Measurements from ENCODE around the gene KDELR1. TPM values are rescaled to one million over a fixed set of nuclear protein-coding genes. Genes with fewer than 3 reads are reported as not detected.

The KDELR1 gene
- total and polyA plus RNA-seq, 2 of the 13 experiments (the other 11 are each of a cell fraction or from before 2014, with no cell fraction given) = 134 to 185 TPM

DNA sequence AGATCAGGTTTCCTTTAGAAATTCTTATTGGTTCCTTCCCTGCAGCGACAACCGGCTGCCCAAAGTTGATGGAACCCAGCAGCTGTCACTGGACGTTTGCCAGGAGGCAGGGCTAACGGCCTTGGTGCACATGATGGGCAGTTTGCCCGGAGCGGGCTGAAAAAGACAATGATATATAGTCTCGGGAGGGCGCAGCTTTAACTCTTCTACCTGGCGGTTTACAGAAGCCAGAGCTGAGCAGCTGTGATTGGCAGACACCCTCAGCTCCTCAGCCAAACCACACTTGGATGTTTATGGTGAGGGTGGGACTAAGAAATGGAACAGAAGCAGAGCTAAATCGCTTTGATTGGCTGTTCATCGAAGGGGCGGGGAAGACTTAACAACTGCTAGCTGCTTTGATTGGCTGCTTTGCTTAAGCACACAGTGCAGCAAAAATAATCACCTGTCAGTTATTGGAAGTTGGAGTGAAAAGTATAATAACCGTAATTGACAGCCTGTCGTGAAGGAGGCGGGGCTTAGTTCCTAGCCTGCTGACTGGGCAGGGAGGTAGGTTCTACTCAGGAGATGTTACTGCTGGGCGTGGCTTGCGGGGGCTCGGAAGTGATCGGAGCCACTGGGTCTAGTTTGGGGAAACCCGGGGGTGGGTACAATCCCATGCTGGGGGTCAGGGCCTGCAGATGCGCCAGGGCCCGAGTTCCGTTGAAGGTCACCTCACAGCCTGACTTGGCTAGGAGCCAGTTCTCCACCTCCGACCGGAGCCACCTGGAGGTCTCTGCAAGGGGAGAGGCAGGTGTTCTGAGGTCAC lies 58.5 kb downstream of the KDELR1 start (continued):
- TF ChIP-seq ZNF501 (CRISPR knock-in tag; IDR thresholded peaks at IDR 0.05) (peak; percentile 74; the same call in 1 of the 2 replicates), ZSCAN21 (CRISPR knock-in tag; IDR thresholded peaks at IDR 0.05; ENCODE audit: borderline replicate concordance) (0 out of 2 replicates have a peak, but pooled peaks have one; percentile 27), CREB1 (IDR thresholded peaks at IDR 0.05) (no peak), CREB1 (CRISPR knock-in tag; IDR thresholded peaks at IDR 0.05) (peak; percentile 51; the same call in 1 of the 2 replicates), ELF1 (CRISPR knock-in tag; IDR thresholded peaks at IDR 0.05) (0 out of 2 replicates have a peak, but pooled peaks have one; percentile 17), HNRNPH1 (optimal IDR thresholded peaks at IDR 0.05; ENCODE audit: low read depth, low read length) (no peak), JARID2 (CRISPR knock-in tag; IDR thresholded peaks at IDR 0.05; ENCODE audit: insufficient replicate concordance) (peak; percentile 18), SMC3 (IDR thresholded peaks at IDR 0.05; ENCODE audit: low read length) (no peak), SOX6 (IDR thresholded peaks at IDR 0.05) (no peak), SOX6 (CRISPR knock-in tag; IDR thresholded peaks at IDR 0.05) (peak; percentile 10; the same call in 1 of the 2 replicates), POLR2G (IDR thresholded peaks at IDR 0.05; ENCODE audit: low read depth, low read length) (peak; percentile 56; the same call in 1 of the 2 replicates), ZFY (CRISPR knock-in tag; IDR thresholded peaks at IDR 0.05) (0 out of 2 replicates have a peak, but pooled peaks have one; percentile 49), BORCS8-MEF2B (CRISPR knock-in tag; IDR thresholded peaks at IDR 0.05) (0 out of 2 replicates have a peak, but pooled peaks have one; percentile 32), YEATS2 (CRISPR knock-in tag; IDR thresholded peaks at IDR 0.05; ENCODE audit: borderline replicate concordance) (peak; percentile 35; the same call in 1 of the 2 replicates), CCDC6 (CRISPR knock-in tag; IDR thresholded peaks at IDR 0.05) (0 out of 2 replicates have a peak, but pooled peaks have one; percentile 25), SRSF1 (optimal IDR thresholded peaks at IDR 0.05; ENCODE audit: low read depth, low read length) (no peak), SRF (IDR thresholded peaks at IDR 0.05; ENCODE audit: low read depth, low read length) (0 out of 2 replicates have a peak, but pooled peaks have one; percentile 3), TBX2 (CRISPR knock-in tag; IDR thresholded peaks at IDR 0.05; ENCODE audit: borderline replicate concordance) (peak; percentile 27; the same call in 1 of the 2 replicates)
- TF ChIP-seq, protein P1, sequence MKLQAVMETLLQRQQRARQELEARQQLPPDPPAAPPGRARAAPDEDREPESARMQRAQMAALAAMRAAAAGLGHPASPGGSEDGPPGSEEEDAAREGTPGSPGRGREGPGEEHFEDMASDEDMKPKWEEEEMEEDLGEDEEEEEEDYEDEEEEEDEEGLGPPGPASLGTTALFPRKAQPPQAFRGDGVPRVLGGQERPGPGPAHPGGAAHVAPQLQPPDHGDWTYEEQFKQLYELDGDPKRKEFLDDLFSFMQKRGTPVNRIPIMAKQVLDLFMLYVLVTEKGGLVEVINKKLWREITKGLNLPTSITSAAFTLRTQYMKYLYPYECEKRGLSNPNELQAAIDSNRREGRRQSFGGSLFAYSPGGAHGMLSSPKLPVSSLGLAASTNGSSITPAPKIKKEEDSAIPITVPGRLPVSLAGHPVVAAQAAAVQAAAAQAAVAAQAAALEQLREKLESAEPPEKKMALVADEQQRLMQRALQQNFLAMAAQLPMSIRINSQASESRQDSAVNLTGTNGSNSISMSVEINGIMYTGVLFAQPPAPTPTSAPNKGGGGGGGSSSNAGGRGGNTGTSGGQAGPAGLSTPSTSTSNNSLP (IDR thresholded peaks at IDR 0.05; ENCODE audit: low read depth, low read length) = 0 out of 2 replicates have a peak, but pooled peaks have one; percentile 34
- TF ChIP-seq, protein P2, sequence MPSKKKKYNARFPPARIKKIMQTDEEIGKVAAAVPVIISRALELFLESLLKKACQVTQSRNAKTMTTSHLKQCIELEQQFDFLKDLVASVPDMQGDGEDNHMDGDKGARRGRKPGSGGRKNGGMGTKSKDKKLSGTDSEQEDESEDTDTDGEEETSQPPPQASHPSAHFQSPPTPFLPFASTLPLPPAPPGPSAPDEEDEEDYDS (CRISPR knock-in tag; IDR thresholded peaks at IDR 0.05) = peak; percentile 84
- TF ChIP-seq, protein P3, sequence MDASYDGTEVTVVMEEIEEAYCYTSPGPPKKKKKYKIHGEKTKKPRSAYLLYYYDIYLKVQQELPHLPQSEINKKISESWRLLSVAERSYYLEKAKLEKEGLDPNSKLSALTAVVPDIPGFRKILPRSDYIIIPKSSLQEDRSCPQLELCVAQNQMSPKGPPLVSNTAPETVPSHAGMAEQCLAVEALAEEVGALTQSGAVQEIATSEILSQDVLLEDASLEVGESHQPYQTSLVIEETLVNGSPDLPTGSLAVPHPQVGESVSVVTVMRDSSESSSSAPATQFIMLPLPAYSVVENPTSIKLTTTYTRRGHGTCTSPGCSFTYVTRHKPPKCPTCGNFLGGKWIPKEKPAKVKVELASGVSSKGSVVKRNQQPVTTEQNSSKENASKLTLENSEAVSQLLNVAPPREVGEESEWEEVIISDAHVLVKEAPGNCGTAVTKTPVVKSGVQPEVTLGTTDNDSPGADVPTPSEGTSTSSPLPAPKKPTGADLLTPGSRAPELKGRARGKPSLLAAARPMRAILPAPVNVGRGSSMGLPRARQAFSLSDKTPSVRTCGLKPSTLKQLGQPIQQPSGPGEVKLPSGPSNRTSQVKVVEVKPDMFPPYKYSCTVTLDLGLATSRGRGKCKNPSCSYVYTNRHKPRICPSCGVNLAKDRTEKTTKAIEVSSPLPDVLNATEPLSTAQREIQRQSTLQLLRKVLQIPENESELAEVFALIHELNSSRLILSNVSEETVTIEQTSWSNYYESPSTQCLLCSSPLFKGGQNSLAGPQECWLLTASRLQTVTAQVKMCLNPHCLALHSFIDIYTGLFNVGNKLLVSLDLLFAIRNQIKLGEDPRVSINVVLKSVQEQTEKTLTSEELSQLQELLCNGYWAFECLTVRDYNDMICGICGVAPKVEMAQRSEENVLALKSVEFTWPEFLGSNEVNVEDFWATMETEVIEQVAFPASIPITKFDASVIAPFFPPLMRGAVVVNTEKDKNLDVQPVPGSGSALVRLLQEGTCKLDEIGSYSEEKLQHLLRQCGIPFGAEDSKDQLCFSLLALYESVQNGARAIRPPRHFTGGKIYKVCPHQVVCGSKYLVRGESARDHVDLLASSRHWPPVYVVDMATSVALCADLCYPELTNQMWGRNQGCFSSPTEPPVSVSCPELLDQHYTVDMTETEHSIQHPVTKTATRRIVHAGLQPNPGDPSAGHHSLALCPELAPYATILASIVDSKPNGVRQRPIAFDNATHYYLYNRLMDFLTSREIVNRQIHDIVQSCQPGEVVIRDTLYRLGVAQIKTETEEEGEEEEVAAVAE (CRISPR knock-in tag; IDR thresholded peaks at IDR 0.05; ENCODE audit: borderline replicate concordance) = peak; percentile 82; the same call in 1 of the 2 replicates

Data from HepG2 (cell line).